ENCODE results near the gene GSTP1. TPM values are rescaled to one million over a fixed set of nuclear protein-coding genes. Genes with fewer than 3 reads are reported as not detected.
"Not testable (repeated sequence)": the region's sequence is repeated elsewhere in the genome, so short reads cannot be mapped to it uniquely, and the experiment has no call there.

The GSTP1 gene
- total RNA-seq, 1 experiment from 2014 or later = 570 TPM

DNA sequence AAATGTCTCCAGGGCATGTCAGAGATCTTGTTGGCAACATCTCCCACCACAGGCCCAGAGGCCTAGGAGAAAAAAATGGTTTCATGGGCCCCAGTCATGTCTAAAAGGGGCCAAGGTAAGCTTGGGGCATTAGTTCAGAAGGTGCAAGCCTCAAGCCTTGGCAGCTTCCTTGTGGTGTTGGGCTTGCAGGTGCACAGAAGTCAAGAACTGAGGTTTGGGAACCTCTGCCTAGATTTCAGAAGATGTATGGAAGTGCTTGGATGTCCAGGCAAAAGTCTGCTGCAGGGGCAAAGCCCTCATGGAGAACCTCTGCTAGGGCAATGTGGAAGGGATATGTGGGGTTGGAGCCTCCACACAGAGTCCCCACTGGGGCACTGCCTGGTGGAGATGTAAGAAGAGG, 31.9 kb upstream of the GSTP1 start:
- intact Hi-C loops (cut with micrococcal nuclease; ENCODE audit: unreplicated experiment); CTCF ChIA-PET; POLR2A ChIA-PET; DNase-seq (ENCODE audit: low read depth, low spot score); H3K4me3 ChIP-seq (ENCODE audit: low read depth in 2 of 2, low read length in 2 of 2); BruUV-seq (replicated peaks); H3K27me3 ChIP-seq (ENCODE audit: control insufficient read depth, insufficient read depth, low read length); H3K27ac ChIP-seq (ENCODE audit: low read length); in situ Hi-C loops (cut with HindIII; ENCODE audit: low pct_unique_long_range_greater_than_20kb, low sequenced_read_pairs); ATAC-seq; H3K36me3 ChIP-seq (ENCODE audit: control insufficient read depth, insufficient read depth, low read length); H3K4me1 ChIP-seq (ENCODE audit: control insufficient read depth, insufficient read depth, low read length); H3K9me3 ChIP-seq (ENCODE audit: control insufficient read depth, insufficient read depth, low read depth, low read length): not testable (repeated sequence)

DNA sequence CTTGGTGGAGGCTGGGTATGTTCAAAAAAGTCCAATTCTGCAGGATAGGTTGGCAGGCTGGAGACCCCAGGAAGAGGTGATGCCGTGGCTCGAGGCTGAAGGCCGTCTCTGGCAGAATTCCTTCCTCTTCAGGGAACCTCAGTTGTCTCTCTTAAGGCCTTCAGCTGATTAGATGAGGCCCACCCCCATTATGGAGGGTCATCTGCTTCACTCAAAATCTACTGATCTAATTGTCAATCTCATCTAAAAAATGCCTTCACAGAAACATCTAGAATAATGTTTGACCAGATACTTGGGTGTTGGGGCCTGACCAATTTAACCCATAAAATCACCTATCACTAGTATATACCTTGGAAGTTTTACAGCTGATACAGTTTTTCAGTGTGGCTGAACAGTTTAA, 27.4 kb upstream of the GSTP1 start:
- ATAC-seq = no peak
- Histone ChIP-seq H3K4me3 (ENCODE audit: low read depth in 2 of 2, low read length in 2 of 2) (no peak overlapping the region), H3K4me1 (ENCODE audit: control insufficient read depth, insufficient read depth, low read length) (no peaks in the 10 kb centered on the region), H3K27ac (ENCODE audit: low read length) (no peak overlapping the region), H3K27me3 (ENCODE audit: control insufficient read depth, insufficient read depth, low read length) (no peaks in the 10 kb centered on the region), H3K36me3 (ENCODE audit: control insufficient read depth, insufficient read depth, low read length) (no peaks in the 10 kb centered on the region), H3K9me3 (ENCODE audit: control insufficient read depth, insufficient read depth, low read depth, low read length) (no peaks in the 10 kb centered on the region)
- in situ Hi-C loops (cut with HindIII; ENCODE audit: low pct_unique_long_range_greater_than_20kb, low sequenced_read_pairs) = no loop called here
- TF ChIP-seq CTCF (IDR thresholded peaks at IDR 0.05) (no peak), REST (IDR thresholded peaks at IDR 0.05; ENCODE audit: insufficient read depth in 1 of 2, low read depth in 2 of 2, low read length in 1 of 2) (no peak), POLR2AphosphoS5 (IDR thresholded peaks at IDR 0.05; ENCODE audit: low read depth, low read length) (no peak), SIN3A (IDR thresholded peaks at IDR 0.05; ENCODE audit: borderline replicate concordance, insufficient read depth, low read depth, low read length) (no peak), TCF7L2 (IDR thresholded peaks at IDR 0.05; ENCODE audit: low read depth, low read length) (no peak)
- no TSS peak for BruUV-seq (replicated peaks)
- intact Hi-C loops (cut with micrococcal nuclease; ENCODE audit: unreplicated experiment) = no loop called here
- no peak for DNase-seq (ENCODE audit: low read depth, low spot score)
- ChIA-PET POLR2A (no interaction called here), CTCF (no interaction called here)

DNA sequence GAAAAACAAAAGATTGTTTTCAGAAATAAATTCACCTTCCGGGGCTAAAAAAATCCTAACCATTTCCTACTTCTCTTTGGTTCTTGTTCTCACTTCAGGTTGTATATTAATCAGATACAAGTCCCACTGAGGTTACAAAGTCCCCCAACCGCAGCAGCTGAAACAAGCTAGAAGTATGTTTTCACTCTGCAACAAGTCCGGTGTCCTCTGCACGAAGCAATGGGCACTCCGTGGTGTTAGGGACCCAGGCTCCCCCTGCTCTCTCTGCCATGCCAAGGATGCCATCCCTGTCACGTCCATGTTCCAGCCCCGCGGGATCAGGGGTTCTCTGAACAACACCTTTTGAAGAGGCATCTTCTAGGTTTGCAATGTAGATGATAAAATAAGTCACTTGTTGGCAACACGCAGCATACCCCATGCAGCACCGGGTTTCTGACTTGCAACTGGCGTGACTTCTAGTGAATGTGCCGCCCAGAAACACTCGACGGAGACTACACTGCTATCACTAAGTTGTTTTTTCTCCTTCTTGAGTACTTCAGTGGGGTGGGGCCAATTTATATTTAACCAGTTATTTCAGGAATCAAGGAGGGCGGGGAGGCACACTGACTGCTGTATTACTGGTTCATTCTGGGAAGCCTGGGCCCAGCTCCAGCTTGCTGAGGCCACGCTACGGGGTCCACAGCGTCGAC, 25.4 kb upstream of the GSTP1 start:
- ChIA-PET CTCF (interaction anchor here (0.6 to 0.7 kb wide), 2 partner anchors 51 to 140 kb away, joined by 3 to 9 read pairs; no protein-coding TSS in a partner anchor), POLR2A (no interaction called here)
- Histone ChIP-seq H3K36me3 (ENCODE audit: control insufficient read depth, insufficient read depth, low read length) (no peaks in the 10 kb centered on the region), H3K27me3 (ENCODE audit: control insufficient read depth, insufficient read depth, low read length) (no peaks in the 10 kb centered on the region), H3K4me1 (ENCODE audit: control insufficient read depth, insufficient read depth, low read length) (peaks cover 6% of the 10 kb centered on the region), H3K27ac (ENCODE audit: low read length) (no peak overlapping the region), H3K9me3 (ENCODE audit: control insufficient read depth, insufficient read depth, low read depth, low read length) (no peaks in the 10 kb centered on the region), H3K4me3 (ENCODE audit: low read depth in 2 of 2, low read length in 2 of 2) (no peak overlapping the region)
- ATAC-seq (peak; percentile 29), DNase-seq (ENCODE audit: low read depth, low spot score) (no peak)
- intact Hi-C loops (cut with micrococcal nuclease; ENCODE audit: unreplicated experiment) (no loop called here), in situ Hi-C loops (cut with HindIII; ENCODE audit: low pct_unique_long_range_greater_than_20kb, low sequenced_read_pairs) (no loop called here)
- no peak for TF ChIP-seq REST (IDR thresholded peaks at IDR 0.05; ENCODE audit: insufficient read depth in 1 of 2, low read depth in 2 of 2, low read length in 1 of 2)
- TF ChIP-seq CTCF (IDR thresholded peaks at IDR 0.05) = no peak
- no peak for TF ChIP-seq POLR2AphosphoS5 (IDR thresholded peaks at IDR 0.05; ENCODE audit: low read depth, low read length)
- TF ChIP-seq TCF7L2 (IDR thresholded peaks at IDR 0.05; ENCODE audit: low read depth, low read length) = no peak
- TF ChIP-seq SIN3A (IDR thresholded peaks at IDR 0.05; ENCODE audit: borderline replicate concordance, insufficient read depth, low read depth, low read length) = no peak
- BruUV-seq (replicated peaks) = no TSS peak
